GM18861 (cell line): ENCODE measurements around the gene MYRIP.

ENCODE experiments used
- ATAC-seq: cut with Tn5 transposase; IDR thresholded peaks from one replicate; pipeline ENCODE4 v1.9.1; 2021; ENCODE audit not compliant: unreplicated experiment

The MYRIP gene

DNA sequence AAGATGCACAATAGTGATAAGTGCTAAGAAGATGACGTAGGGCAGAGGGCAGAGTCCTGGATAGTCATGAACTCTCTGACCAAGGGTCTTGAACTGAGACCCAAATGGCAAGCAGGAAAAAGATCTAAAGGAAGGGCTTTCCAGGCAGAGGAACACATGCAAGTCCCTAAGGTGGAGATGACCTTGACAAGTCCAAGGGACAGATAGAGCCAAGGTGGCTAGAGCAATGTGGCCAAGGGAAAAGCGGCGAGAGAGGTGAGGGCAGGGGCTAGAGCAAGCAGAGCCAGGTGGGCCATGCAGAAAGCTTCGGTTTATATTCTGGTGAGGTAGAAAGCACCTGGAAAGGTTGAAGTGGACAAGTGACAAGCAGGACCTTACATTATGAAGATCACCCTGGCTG lies 414.4 kb downstream of the MYRIP start:
- no peak for ATAC-seq

DNA sequence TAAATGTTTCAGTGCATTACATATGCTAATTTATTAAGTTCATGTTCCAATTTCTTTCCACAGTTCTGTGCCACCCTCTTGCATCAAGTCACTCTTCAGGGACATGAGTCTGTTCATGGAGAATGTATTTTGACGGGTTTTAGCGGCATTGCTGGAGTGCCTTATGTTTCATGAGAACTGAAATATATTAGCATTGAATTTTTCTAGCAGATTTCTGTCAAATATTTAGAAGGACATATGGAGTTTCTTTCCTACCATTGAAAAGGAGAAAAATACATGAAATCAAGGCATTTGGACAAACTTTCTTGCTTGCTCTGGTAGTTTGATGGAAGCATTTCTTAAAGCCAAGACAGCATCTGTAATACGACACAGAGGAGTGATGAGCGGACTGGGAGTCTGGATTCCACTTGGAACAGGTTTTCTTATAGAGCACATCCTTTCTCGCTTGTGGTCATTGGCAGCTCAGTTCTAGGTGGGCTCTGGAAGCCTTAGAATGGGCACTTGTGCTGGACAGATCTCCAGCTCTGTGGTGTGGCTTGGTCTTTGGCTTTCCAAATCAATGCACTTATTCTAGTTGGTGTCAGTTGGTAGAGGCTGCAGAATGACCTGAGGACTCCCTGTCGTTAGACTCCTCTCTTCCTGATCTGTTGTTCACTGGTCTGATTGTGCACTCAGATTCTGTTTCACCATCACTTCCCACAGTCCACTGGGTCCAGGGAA lies 415.5 kb downstream of the MYRIP start:
- ATAC-seq = no peak

DNA sequence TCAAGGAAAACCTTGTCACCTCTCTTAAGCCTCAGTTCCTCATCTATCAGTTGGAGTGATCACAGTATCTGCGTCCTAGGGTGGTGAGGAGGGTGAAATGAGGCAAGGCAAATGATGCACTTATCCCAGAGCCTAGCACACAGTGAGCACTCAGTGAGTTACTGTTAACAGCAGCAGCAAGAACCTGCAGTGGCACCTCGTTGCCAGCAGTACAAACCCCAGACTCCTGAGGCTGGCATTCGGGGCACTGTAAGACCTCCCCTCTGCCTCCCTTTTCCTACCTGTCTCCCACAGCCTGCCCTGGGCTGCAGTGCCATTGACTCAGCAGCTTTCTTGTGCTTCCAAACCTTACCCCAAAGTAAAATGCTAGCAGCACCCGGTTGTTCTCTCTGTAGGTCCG lies 417.2 kb downstream of the MYRIP start:
- ATAC-seq = no peak

DNA sequence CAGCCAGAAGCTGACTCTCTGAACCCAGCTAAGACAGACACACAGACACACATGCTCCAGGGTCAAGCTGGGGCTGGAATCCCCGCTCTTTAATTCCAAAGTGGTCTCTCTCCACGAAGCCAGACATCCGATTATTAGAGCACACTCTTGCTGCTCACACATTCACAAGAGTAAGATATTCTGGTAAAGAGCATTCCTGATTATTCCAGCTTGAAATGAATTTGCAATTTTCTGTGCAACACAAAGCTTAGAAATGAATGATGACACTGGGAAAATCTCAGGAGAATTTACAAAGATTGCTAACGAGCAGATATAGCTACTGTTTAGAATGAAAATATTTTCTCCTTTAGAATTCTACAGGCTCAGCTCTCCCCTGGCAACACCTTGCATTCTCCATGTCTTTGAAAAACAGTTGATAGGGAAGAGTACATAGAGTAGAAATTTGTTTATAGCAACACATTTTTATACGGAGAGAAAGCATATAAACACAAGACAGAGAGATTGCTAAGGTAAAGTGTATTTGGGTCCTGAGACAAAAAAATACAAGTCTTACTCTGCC lies 419.5 kb downstream of the MYRIP start:
- ATAC-seq = no peak

DNA sequence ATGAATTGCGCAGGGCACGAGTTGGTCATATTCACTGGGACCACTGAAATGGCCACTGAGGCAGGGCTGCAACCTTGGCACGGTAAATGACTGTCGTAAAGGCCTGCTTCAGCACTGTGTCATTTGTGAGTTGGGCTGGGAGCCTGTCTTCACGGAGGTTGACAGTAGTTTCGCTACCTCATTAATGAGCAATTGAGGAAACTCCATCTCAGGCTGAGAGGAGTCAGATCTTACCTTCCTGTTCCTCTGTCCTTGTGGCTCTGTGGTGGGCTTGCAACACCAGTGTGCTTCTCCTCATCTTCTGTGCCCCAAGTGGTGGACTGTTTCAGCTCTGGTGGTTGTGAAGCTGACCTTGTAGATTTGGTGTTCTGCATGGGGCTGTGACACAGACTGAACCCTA lies 420.0 kb downstream of the MYRIP start:
- no peak for ATAC-seq

DNA sequence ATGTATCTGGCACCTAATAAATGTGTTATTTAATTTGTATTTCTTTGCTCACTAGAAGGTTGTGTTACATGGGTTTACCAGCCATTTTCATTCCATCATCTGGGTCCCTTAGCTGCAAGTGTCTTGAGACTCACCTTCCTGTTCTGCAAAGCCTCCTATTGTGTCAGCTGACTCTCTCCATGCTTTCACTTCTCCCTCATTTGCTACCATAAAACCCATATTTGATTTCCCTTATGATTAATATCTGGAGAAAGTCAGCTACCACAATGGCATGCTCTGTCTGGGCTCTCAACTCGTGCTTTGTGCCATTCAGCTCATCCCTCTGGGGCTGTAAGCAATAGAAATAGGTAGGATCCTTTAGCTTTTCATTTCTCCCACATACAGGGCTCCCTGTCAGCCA lies 420.6 kb downstream of the MYRIP start:
- no peak for ATAC-seq

DNA sequence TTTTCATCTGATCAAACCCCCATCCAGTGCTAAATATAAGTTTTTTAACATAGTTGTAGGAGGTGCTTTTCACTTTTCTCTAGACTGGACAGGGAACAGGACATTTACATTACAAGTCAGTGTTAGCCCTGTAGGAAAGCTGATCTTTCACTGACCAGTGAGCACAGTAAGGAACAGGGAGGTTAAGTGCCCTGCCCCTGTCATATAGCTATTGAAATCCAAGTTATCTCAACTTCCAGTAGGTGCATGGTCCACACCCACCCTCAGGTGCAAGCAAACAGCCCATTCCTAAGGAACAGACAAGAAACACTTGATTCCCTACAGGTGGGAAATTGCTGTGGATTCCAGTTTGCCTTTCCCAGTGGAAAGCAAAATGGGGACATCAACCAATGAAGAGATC lies 421.0 kb downstream of the MYRIP start:
- ATAC-seq = no peak

DNA sequence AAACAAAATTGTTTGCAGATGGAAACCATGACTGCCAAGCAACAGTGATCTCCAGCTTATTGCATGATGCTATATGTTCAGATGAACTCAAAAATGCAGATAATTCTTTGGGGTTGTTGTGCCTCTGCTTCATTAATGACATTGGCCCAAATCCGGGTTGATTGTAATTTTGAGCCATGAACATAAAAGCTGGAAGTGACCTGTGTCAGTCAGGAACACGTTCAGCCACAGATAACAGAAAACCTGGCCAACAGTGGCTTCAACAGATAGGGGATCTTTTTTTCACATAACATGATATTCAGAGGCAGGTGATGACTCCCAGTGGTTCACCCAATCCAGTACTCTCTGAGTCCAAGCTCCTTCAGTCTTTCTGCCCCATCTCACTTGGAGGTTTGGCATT lies 423.2 kb downstream of the MYRIP start:
- no peak for ATAC-seq

DNA sequence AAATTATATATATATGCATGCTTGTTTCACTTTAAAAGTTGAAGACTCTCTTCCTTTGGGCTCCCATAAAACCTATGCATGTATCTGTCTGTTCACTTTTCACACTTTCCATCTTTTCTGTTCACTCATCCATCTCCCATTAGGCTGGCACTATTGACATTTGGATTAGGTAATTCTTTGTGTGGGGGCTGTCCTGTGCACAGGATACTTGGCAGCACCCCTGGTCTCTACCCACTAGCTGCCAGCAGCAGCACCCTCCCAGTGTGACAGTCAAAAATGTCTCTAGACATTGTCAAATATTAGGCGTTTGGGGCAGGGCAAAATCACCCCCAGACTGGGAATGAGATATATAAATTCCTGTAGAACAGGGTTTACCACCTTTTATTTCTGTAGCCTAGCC lies 427.8 kb downstream of the MYRIP start:
- ATAC-seq = no peak

DNA sequence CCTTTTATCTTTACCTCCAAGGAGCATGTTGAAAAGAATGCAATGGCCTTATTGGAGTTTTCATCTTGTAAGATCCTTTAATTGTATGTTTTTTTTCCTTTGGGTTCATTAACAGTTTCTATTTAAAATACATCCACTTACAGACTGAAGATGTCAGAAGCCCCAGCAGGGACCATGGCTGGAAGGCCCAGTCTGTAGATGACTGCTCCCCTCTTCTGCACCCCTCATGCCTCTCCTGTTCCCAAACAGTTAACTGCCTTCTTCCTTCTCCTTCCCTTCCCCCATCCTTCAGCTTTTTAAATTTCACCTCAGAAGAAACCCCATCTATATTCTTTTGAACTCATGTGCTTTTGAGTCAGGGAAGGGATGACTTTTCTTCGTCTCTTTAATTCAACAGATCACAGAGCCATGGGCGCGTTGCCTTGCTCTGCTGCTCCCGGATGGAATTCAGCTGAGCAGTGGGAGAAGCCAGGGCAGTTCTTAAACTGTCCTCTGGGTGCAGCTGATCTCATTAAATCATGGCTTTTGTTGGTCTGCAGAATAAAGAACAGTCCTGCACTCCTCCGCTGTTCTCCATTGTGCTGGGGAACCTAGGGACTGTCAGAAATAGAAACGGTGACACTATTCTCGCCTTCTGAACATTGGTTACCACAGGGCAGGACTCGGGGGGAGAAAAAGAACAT lies 428.6 kb downstream of the MYRIP start:
- ATAC-seq = no peak

DNA sequence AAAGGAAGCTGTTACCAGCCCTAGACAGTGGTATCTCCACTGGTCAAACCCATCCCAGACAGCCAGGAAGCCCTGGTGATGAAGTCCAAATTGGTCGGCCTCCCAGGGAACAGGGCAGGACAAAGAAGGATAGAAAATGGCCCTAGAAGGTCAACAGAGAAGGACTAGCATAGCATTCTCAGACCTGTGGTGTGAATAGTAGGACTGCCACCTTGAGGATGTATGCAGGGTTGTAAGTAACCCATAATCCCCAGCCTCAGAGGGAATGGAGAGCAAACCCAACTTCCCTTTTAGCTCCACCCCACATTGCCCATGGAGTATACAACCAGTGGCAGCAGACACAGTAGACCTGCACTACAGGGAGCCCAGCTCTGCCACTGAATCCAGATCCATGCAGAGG lies 431.5 kb downstream of the MYRIP start:
- ATAC-seq = no peak

DNA sequence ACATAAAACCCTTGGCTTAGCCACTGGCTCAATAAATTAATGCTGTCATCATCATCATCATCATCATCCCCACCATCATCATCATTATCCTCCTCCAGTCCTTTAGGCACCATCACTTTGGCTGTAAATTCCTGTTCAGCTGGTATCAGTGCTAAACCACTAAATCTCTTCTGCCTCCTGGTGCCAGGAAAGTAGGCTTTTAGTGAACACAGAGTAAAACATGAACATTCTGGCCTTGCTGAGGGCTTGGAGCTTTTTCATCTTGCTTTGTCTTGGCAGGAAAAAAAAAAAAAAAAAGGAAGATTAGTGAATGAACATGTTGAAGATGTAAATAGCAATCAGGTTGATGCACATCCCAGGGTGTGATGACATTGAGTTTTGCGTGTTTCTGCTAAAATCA lies 432.8 kb downstream of the MYRIP start:
- ATAC-seq = no peak

DNA sequence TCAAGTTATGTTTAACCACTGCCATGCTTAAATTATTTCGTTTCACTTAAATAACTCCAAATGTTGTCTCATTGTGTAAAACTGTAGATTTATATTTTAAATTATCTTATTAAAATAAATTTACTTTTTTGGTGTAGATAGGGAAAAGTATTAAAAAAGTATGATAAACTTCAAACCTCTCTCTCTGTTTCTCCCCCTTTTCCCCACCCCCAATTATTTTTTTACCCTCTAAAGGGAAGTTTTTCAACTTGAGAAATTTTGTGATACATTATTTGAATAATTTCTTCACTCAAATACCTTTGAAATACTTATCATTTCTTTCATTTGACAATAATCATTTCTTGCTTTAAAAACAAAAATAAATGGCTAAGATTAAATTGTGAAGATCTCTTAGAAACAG lies 433.2 kb downstream of the MYRIP start:
- no peak for ATAC-seq

DNA sequence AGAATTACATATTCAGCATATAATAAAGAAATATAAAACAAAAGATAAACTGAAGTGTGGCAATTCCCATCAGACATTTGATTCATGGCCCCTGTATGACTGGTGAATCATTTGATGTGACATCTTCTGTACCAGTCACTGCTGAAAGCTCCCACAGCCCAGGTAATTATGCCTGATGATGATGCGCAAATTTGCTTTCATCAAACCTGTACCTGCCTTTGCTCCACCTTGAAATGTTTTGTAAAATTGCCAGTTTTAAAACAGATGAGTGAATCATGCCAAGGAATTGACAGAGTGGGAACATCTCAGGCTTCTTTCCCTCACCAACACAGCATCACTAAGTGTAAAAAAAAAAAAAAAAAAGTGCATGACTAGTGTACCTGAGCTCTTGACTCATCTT lies 433.6 kb downstream of the MYRIP start:
- no peak for ATAC-seq

DNA sequence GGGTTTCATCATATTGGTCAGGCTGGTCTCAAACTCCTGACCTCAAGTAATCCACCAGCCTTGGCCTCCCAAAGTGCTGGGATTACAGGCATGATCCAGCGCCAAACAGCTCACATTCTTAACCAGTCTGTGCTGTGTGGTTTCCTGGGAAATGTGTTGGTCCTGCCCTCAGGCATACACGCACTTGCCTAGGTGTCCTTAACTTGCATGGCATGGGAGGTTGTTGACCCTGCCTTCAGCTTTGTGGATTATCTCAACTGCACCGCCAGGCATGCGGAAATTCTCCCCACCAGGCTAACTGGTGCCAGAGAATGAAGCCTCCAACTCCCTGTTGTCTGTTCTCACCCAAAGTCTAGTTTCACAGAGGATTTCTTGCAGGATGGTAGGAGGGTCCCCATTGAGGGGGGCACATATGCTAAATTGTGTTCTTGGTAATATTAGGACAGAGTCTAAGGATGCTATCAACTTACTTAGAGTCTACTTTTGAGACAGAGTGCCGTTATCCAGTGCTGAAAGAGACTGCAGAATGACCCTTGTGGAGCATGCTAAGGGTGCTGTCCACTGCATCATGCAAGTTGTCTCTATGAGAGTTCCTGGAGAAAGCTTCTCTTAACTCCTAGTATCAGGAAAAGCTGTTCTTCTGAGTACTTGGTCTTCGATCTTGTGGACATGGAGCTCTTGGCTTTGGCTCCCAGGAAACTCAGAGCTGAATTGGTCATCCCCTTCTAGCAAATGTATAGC lies 438.5 kb downstream of the MYRIP start:
- ATAC-seq = no peak

DNA sequence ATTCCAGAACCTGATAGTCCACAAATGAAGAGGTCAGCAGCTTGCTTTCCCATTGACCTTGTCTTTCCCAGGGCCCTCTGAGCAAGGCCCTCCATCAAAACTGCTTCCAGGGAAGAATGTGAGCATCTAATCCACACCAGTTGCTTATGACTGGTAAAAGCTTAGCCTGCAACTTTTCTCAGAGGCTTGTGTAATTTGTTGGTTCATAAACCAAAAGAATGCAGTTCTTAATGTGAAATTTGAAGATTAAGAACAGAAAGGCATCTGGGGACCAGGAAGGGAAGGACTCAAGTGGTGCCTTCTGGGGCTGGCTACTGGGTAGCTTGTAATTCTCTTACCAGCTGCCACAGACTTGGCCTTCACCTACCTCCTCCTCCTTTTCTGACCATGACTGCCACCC lies 439.2 kb downstream of the MYRIP start:
- no peak for ATAC-seq

DNA sequence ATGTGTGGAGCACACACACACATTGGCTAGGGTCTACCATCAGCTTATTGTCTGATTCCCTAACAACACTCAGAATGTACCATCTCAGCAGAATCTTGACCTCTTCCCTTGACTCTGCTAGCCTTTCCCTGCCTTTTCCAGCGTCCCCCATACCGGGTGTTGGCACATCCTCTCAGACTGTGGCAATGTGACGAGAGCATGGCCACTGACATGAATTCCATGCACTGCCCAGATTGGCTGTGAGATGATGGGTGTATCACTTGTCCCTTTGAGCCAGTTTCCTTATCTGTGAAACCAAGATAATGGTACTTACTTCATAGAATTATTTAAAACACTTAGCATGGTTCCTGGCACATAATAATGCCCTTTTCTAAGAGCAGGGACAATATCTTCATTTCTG lies 439.8 kb downstream of the MYRIP start:
- ATAC-seq = no peak

DNA sequence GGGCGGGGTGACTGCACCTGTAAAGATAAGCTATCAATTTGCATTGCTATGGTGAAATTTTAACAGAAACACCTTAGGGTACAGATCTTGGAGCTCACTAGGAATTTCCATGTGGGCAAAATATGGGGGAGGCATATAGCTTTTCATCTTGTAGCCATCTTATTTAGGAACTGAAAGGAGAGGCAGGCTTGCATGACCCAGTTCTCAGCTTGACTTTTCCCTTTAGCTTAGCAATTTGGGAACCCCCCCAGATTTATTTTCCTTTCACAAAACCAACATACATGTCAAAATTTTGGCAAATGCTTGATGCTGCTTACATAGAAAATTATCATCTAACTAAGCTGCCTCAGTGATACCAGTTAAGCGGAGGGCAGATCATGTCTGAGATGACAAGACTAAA lies 445.1 kb downstream of the MYRIP start:
- ATAC-seq = no peak

DNA sequence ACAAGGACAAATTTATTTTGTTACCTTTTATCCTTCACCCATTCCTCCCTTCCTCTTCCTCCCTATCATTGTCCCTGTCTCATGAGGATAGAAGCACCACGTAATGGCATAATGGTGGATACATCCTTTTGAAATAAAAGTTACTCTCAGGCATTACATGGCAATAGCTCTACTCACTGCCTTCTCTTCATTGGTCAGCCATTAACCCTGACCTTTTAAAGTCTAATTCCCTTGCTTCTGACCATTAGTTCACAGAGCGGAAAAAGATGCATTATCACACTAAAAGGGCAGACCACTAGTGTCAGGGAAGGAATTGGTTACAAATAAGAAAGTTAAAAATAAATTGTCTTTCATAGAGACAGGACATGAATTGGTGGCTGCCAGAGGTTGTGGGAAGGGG lies 445.5 kb downstream of the MYRIP start:
- ATAC-seq = no peak

DNA sequence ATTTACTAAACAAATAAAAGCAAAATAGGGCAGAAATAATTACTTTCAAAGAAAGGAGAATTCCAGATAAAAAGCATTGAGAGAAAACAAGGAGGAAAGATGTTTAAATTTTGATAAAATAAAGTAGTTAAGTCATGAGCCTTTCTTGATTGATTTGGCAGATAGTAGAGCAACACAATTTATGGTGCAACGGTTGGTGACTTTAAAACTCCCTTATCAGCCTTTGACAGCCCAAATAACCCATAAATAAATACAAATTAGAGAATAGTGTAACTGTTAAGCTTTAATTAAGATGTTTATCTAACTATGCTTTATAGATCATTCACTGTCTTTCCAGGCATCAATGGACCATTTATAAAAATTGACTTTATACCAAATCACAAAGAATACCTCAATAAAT lies 446.1 kb downstream of the MYRIP start:
- ATAC-seq = no peak

DNA sequence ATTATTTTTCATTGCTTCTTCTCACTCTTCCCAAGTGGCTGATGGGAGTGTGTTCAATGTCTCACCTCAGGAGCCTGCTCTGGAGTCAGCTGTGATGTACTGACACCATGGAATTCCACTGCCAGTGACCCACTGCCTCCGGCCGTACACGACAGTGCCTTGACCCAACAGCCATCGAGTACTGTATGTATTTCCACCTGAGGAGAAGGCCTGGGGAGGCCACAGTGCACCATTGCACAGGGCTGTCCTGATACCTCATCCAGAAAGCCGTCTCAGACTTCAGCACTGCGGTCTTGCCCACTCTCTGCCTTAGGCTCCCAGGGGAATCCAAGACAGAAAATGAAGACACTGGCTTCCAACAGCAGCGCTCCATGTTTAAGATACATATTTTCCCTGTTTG lies 448.7 kb downstream of the MYRIP start:
- ATAC-seq = no peak

DNA sequence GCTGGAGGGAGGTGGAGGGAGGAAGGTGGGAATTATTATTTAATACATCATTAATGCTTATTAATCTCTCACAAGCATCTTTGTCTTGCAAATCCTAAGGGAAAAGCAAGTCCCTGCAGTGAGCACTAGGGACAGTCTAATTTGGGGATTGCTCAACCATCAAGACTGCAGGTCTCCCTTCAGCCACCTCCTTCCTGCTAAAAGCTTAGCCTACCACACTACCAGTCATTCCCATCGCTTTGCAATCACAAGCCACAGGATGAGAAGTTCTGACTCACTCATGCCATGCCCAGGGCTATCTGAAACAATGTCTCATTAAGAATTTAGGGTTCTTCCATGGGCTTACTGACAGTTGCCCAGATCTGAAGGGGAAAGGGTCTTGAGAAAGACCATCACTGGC lies 449.1 kb downstream of the MYRIP start:
- ATAC-seq = no peak
